HCT116 (cell line): ENCODE data around the gene TSC2. TPM values are rescaled to one million over a fixed set of nuclear protein-coding genes. Genes with fewer than 3 reads are reported as not detected.

ENCODE experiments used
- ATAC-seq: fragments of 200-7000 bp; cut with Tn5 transposase; 2 replicates; pipeline ENCODE4 v1.9.1; 2020; ENCODE audit warnings: mild to moderate bottlenecking, moderate library complexity
- BruUV-seq: library from RNA; stranded (reverse); fragments of 400-500 nt; replicated peaks from 2 replicates; lab custom pipeline; 2021; lab: Mats Ljungman, UMichigan
- CTCF ChIA-PET: fragments of 300-600 bp; sonication (Branson Sonifier 250); formaldehyde crosslinking; loops from one replicate; lab custom pipeline; 2021; ENCODE audit warnings: antibody characterized with exemption; lab: Charles Lee
- POLR2A ChIA-PET: fragments of 300-600, 350-600 bp; sonication (Branson Sonifier 250); formaldehyde crosslinking; loops from one replicate; lab custom pipeline; 2021; ENCODE audit warnings: antibody characterized with exemption; lab: Charles Lee
- RAD21 ChIA-PET, 2 experiments: fragments of 300-600 bp; sonication (Branson Sonifier 250); formaldehyde crosslinking; loops; one replicate each; lab custom pipeline; 2023; ENCODE audit warnings: low total read pairs in 2 of 2; ENCODE audit not compliant: uncharacterized antibody in 2 of 2, unreplicated experiment in 2 of 2, low non-redundant PET in 1 of 2; lab: Charles Lee
- DNase-seq: peaks from one replicate; pipeline ENCODE4 v3.0.0-alpha.2; 2010; ENCODE audit warnings: low read depth, low spot score
- H2AFZ ChIP-seq: fragments of 200-600 bp; shearing (Covaris generic), sonication (generic); 2 replicates; pipeline ENCODE4 v1.6.1; 2017; ENCODE audit warnings: low read depth, mixed run types, mixed read lengths, antibody characterized with exemption, low read length; ENCODE audit not compliant: poor library complexity, severe bottlenecking
- H3K27ac ChIP-seq: 2 replicates; pipeline ENCODE4 v1.5.1; 2012; ENCODE audit warnings: low read depth, low read length
- H3K27me3 ChIP-seq: fragments of 200-600 bp; sonication (generic); 2 replicates; pipeline ENCODE4 v1.6.1; 2016; ENCODE audit warnings: mixed run types, low read length, mixed read lengths; ENCODE audit not compliant: insufficient read depth
- H3K36me3 ChIP-seq, 2 experiments: fragments of 200-500 bp in 1 of 2; fragments of 200-600 bp in 1 of 2; sonication (Bioruptor generic) in 1 of 2; sonication (generic) in 1 of 2; 2 replicates each; pipeline versions ENCODE4 v1.5.1 to v1.6.1; 2014 to 2016; ENCODE audit warnings: low read length in 2 of 2, inconsistent platforms in 1 of 2, mixed read lengths in 1 of 2, mixed run types in 1 of 2; ENCODE audit not compliant: insufficient read depth in 2 of 2, control insufficient read depth in 1 of 2
- H3K4me1 ChIP-seq, 2 experiments: fragments of 200-600 bp in 1 of 2; sonication (generic) in 1 of 2; 2 replicates each; pipeline versions ENCODE4 v1.5.1 to v1.6.1; 2012 to 2017; ENCODE audit warnings: low read length in 2 of 2, inconsistent platforms in 1 of 2, mild to moderate bottlenecking in 1 of 2, mixed read lengths in 1 of 2, mixed run types in 1 of 2, moderate library complexity in 1 of 2; ENCODE audit not compliant: insufficient read depth in 2 of 2, control insufficient read depth in 1 of 2
- H3K4me2 ChIP-seq: fragments of 200-600 bp; sonication (generic); 2 replicates; pipeline ENCODE4 v1.6.1; 2017; ENCODE audit warnings: mixed run types, low read length, mixed read lengths
- H3K4me3 ChIP-seq, 2 experiments: fragments of 200-600 bp in 1 of 2; sonication (generic) in 1 of 2; replicated peaks in 1 of 2; 2 replicates each; pipeline ENCODE4 v1.5.1; 2011 to 2016; ENCODE audit warnings: low read length in 2 of 2, control low read depth in 1 of 2, low read depth in 1 of 2, mild to moderate bottlenecking in 1 of 2, mixed read lengths in 1 of 2, mixed run types in 1 of 2
- H3K79me2 ChIP-seq: fragments of 200-600 bp; sonication (generic); 2 replicates; pipeline ENCODE4 v1.6.1; 2017; ENCODE audit warnings: mild to moderate bottlenecking, mixed run types, low read length, moderate library complexity, mixed read lengths; ENCODE audit not compliant: insufficient read depth
- H3K9ac ChIP-seq: fragments of 200-600 bp; sonication (generic); 2 replicates; pipeline ENCODE4 v1.6.1; 2016; ENCODE audit warnings: low read length, mixed read lengths
- H3K9me2 ChIP-seq: fragments of 200-600 bp; sonication (generic), shearing (Covaris generic); 2 replicates; pipeline ENCODE4 v1.6.1; 2017; ENCODE audit warnings: mixed run types, mild to moderate bottlenecking, moderate library complexity; ENCODE audit not compliant: insufficient read depth
- H3K9me3 ChIP-seq, 2 experiments: fragments of 200-500 bp in 1 of 2; fragments of 200-600 bp in 1 of 2; sonication (Bioruptor generic) in 1 of 2; sonication (generic) in 1 of 2; 2 replicates each; pipeline ENCODE4 v1.6.1; 2014 to 2017; ENCODE audit warnings: low read length in 2 of 2, mixed read lengths in 2 of 2, inconsistent platforms in 1 of 2, low read depth in 1 of 2, mild to moderate bottlenecking in 1 of 2, mixed run types in 1 of 2, moderate library complexity in 1 of 2; ENCODE audit not compliant: control insufficient read depth in 1 of 2, insufficient read depth in 1 of 2
- H4K20me1 ChIP-seq: fragments of 200-600 bp; sonication (generic), shearing (Covaris generic); 2 replicates; pipeline ENCODE4 v1.6.1; 2017; ENCODE audit warnings: mixed run types, mild to moderate bottlenecking, moderate library complexity; ENCODE audit not compliant: insufficient read depth
- CBX3 ChIP-seq: IDR thresholded peaks from 2 replicates; pipeline ENCODE4 v1.6.1; 2012; ENCODE audit warnings: low read depth
- CEBPB ChIP-seq: IDR thresholded peaks from 2 replicates; pipeline ENCODE4 v1.6.1; 2012; ENCODE audit warnings: low read depth
- FOSL1 ChIP-seq: IDR thresholded peaks from 2 replicates; pipeline ENCODE4 v1.6.1; 2012; ENCODE audit warnings: low read depth
- JUND ChIP-seq: IDR thresholded peaks from 2 replicates; pipeline ENCODE4 v1.6.1; 2012
- SRF ChIP-seq: IDR thresholded peaks from 2 replicates; pipeline ENCODE4 v1.6.1; 2012; ENCODE audit warnings: low read depth
- TCF7L2 ChIP-seq: IDR thresholded peaks from 2 replicates; pipeline ENCODE4 v1.7.0; 2011; ENCODE audit warnings: borderline replicate concordance, inconsistent platforms; ENCODE audit not compliant: insufficient read depth, insufficient read length; ENCODE audit errors: extremely low read depth
- ZBTB33 ChIP-seq: IDR thresholded peaks from 2 replicates; pipeline ENCODE4 v1.6.1; 2011; ENCODE audit warnings: mild to moderate bottlenecking, low read length, moderate library complexity; ENCODE audit not compliant: insufficient replicate concordance; ENCODE audit errors: extremely low read depth
- ZNF274 ChIP-seq: fragments of 200-500 bp; sonication (Bioruptor generic); IDR thresholded peaks from 2 replicates; pipeline ENCODE4 v1.6.1; 2014; ENCODE audit warnings: mild to moderate bottlenecking, low read depth, low read length, inconsistent platforms
- intact Hi-C: fragments of 100-400 bp; cut with micrococcal nuclease; formaldehyde crosslinking; loops from 2 replicates; pipeline ENCODE4 v1.10.0; 2022
- total RNA-seq: library from RNA; stranded (reverse); gene quantifications from one replicate; pipeline ENCODE4 v1.2.1, GENCODE V29; 2021; ENCODE audit not compliant: unreplicated experiment

Gene TSC2
- total RNA-seq, 1 experiment from 2014 or later = 74.1 TPM

- TF ChIP-seq ZNF274 = no peak
- TF ChIP-seq JUND = no peak
- TF ChIP-seq CBX3 = no peak
- no peak for TF ChIP-seq ZBTB33
- H3K9me3 ChIP-seq = no peaks in the 10 kb centered on the region
- no peak overlapping the region for H3K4me3 ChIP-seq
- DNase-seq (no peak), ATAC-seq (no peak)
- no peak overlapping the region for H3K9ac ChIP-seq
- H3K9me2 ChIP-seq = no peaks in the 10 kb centered on the region
- H3K4me2 ChIP-seq = no peak overlapping the region
- no peaks in the 10 kb centered on the region for H4K20me1 ChIP-seq
- H3K79me2 ChIP-seq = no peaks in the 10 kb centered on the region
- intact Hi-C loops = no loop called here
- H3K27me3 ChIP-seq = no peaks in the 10 kb centered on the region
- POLR2A ChIA-PET = no interaction called here
- BruUV-seq = no TSS peak
- H3K4me1 ChIP-seq = no peaks in the 10 kb centered on the region
- CTCF ChIA-PET = no interaction called here
- H2AFZ ChIP-seq = no peak overlapping the region
- RAD21 ChIA-PET = no interaction called here
- H3K27ac ChIP-seq = no peak overlapping the region
- peaks cover 5 to 7% of the 10 kb centered on the region in 2 experiments; a peak in 3 of 4 replicates for H3K36me3 ChIP-seq
These were observed 18.4 kb downstream of the TSC2 start for GRCh38 chr16:2066139-2066538.

- Histone ChIP-seq H3K9me3 (no peaks in the 10 kb centered on the region), H4K20me1 (no peaks in the 10 kb centered on the region), H3K9me2 (no peaks in the 10 kb centered on the region), H3K4me1 (no peaks in the 10 kb centered on the region), H2AFZ (no peak overlapping the region), H3K4me3 (no peak overlapping the region), H3K27me3 (no peaks in the 10 kb centered on the region), H3K27ac (no peak overlapping the region), H3K36me3 (peaks cover 7 to 8% of the 10 kb centered on the region in 2 experiments; a peak in 3 of 4 replicates), H3K9ac (no peak overlapping the region), H3K79me2 (no peaks in the 10 kb centered on the region), H3K4me2 (no peak overlapping the region)
- BruUV-seq = no TSS peak
- CTCF ChIA-PET = no interaction called here
- intact Hi-C loops = no loop called here
- no peak for DNase-seq
- RAD21 ChIA-PET = no interaction called here
- TF ChIP-seq CEBPB (no peak), FOSL1 (no peak), SRF (no peak), TCF7L2 (no peak)
- POLR2A ChIA-PET = no interaction called here
- ATAC-seq = no peak
These were observed 23.0 kb downstream of the TSC2 start for GRCh38 chr16:2070576-2071453.
